GM19468 (cell line): Measurements from ENCODE around the gene MAML2.

Source experiments
- ATAC-seq: cut with Tn5 transposase; IDR thresholded peaks from one replicate; pipeline ENCODE4 v1.9.1; 2021; ENCODE audit warnings: mild to moderate bottlenecking, moderate library complexity, moderate number of reproducible peaks; ENCODE audit not compliant: unreplicated experiment; ENCODE audit errors: extremely low read depth

Gene MAML2

DNA sequence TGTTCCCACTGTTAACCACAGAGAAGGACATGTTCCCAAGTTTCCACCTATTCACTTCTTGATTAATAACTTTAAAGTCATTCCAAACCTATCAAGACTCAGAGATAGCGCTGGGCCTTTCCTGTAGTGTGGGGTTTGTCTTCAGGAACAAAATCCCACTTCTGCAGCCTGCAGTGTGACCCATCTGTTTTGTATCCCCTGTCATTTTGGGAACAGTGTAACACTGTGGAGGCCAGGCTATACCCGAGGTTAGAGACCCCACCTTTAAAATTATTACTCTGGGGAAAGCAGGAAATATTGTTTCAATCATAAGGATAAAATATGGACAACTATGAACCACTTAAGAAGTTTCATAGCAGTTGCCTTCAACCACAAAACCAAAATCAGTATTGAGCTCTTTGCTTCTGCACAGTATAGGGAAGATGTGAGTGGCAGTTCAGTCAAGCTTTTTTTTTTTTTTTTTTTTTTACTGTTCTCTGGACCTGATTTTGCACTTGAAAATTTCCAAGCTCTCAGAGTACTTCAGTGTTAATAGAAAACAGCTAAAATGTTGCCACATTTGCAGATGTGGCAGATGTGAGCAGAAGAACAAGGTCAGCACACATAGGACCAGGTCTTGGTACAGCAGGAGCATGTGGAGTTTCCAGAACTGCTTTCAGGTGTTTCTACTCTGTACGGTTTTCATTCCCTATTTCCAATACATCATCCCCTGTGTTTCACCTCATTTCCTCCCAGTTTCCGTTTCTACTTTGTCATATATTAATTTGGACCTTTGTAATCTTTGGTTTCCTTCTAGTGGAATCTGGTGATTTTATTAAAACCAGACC, 121.5 kb downstream of the MAML2 start:
- ATAC-seq, result no peak

GRCh38 chr11:96219981-96220623, 122.9 kb downstream of the MAML2 start:
- ATAC-seq, result no peak

GRCh38 chr11:96218901-96219300, 124.1 kb downstream of the MAML2 start:
- ATAC-seq, result no peak

GRCh38 chr11:96218006-96218405, 125.0 kb downstream of the MAML2 start:
- ATAC-seq, result no peak

DNA sequence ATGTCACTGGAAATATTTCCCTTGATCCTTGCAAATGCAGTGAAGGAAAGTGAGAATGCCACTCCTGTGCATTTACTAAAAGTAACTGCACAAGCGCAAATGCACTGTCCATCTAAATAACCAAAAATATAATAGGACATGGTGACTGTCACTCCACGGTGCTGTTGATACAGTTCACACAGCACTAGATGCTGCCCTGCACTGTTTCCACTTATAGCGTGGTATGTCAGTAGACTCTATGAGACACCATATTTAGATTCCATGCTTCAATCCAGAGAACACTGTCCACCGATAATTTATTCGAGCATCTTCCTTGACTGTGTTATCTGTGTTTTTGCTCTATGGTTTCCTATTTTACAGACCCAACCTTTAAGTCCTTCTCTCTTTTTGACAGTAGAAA, 125.8 kb downstream of the MAML2 start:
- no peak for ATAC-seq

GRCh38 chr11:96215826-96216225, 127.2 kb downstream of the MAML2 start:
- ATAC-seq, result no peak

GRCh38 chr11:96215110-96215782, 127.7 kb downstream of the MAML2 start:
- ATAC-seq, result peak; percentile 57

- ATAC-seq, result no peak
Measured at GRCh38 chr11:96214777-96215109, 128.3 kb downstream of the MAML2 start.

GRCh38 chr11:96213500-96213899, 129.5 kb downstream of the MAML2 start:
- no peak for ATAC-seq

- no peak for ATAC-seq
Measured at GRCh38 chr11:96211436-96211835, 131.6 kb downstream of the MAML2 start.

DNA sequence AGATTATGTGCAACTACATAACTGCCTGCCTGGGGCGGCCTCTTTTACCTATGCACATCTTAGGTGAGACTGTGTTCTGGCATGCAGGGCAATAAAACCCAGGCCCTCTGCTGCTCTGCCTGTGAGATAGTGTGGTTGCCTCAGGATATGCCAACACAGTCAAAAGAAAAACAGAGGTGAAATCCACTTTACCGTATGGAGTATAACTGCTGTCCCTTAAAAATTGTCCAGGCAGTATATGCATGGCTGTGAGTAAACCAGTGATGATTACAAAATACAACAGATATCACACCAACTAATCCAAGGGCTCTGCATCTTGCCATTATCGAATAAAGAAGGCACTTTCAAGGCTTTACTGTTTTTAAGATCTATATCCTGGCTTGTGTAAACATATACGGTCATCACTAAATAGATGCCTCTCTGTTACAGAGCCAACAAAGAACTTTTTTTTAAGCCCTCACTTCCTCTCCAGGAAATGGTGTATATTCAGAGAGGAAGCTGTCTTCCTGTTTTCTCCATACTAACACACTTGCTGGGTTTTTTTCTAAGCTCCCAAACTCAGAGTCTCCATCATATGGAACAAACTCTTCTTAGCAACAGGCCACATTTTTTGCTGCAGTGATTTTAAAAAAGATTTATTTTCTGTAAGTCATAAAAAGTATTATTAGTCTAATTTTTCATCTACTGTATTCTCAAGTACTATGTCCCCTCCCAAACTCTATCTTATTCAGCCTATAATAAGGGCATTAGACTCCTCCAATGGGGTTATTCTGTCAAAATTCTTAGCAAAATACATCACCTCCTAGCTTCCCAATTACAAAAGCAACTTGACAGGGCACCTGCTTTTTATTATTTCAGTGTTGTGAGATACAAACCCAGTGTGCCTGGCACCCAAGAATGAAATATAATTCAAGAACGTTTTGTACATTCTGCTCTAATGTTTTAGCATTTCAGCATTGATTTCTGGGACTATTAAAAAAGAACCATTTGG, 135.2 kb downstream of the MAML2 start:
- ATAC-seq, result no peak

DNA sequence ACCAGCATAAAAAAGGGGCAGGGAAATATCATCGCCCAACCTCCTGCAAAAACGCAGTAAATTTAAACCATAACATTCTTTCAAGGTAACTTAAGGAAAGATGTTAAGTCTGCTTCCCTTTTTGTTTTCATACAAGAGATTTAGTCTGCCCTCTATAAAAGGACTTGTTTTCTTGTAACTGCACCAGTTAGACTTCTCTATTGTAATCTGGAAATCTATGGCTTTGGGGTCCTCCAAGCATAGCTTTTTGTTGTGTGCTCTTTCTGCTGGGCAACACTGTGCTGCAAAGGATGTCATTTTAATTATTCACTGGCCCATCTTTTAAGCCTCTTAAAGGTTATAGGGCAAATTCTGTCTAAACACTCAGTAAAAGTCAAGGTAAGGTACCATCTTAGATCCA, 136.0 kb downstream of the MAML2 start:
- no peak for ATAC-seq

GRCh38 chr11:96205460-96205809, 137.6 kb downstream of the MAML2 start:
- ATAC-seq, result no peak

- no peak for ATAC-seq
Measured at GRCh38 chr11:96204721-96205459, 138.1 kb downstream of the MAML2 start.

DNA sequence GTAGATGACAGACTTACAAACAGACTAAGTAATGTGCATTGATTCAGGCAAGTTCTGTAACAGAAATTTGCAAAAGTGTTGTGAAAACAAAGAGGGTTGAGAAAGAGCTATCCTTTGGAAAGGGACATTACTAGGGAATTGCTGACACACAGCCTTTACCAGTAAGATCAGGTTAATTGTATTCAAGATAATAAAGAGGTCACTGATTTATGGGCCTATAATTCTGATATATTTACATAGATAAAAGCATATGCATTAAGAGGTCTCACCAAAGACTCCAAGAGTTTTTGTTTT, 138.7 kb downstream of the MAML2 start:
- ATAC-seq, result no peak

- ATAC-seq, result no peak
Measured at GRCh38 chr11:96203567-96204365, 139.2 kb downstream of the MAML2 start.

GRCh38 chr11:96200243-96200642, 142.8 kb downstream of the MAML2 start:
- ATAC-seq, result no peak

- no peak for ATAC-seq
Measured at GRCh38 chr11:96199563-96200025, 143.4 kb downstream of the MAML2 start.
